ENCODE data around the gene RNF39.
"Not testable (repeated sequence)": the region's sequence is repeated elsewhere in the genome, so short reads cannot be mapped to it uniquely, and the experiment has no call there.

Gene RNF39

DNA sequence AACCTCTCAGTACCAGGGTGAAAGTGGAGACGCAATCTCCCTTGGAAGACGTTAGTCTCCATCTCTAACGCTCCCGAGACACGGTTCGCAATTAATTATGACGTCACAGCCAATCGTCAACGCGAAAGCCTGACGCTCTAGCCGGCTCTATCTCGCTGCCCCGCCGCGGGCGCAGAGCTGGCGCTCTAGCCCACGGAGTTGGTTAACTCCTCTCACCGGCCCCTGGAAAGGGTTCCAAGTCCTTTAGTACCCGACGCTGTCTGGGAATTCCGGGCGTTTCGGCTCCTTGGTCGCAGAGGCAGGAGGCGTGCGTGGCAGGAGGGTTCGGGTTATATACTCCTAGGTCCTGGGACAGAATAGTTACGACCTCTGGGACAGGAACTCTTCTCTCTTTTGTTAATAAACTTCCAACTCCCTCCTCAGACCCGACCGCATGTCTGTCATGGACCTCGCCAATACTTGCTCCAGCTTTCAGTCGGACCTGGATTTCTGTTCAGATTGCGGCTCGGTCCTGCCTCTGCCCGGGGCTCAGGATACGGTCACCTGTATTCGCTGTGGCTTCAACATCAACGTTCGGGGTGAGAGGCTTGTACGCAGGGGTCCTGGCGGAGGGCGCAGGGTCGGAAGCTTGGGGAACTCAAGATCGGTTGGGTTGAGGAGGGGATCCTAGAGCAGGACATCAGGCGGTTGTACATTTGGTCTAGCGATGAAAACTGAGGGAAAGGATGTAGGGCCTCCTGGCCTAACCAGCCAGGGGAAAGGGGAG, 14.3 kb downstream of the RNF39 start, which contains the start of gene POLR1H:
POLR1H (plus strand) TSS at position 174 of the 766 bp plus-strand sequence; CDS start at position 434, 260 bp downstream.
- peak; percentile 97 for DNase-seq (ENCODE audit: low spot score)

- peak; percentile 53 for DNase-seq (ENCODE audit: low spot score)
Observed at GRCh38 chr6:30060606-30061091, 14.9 kb downstream of the RNF39 start.

- no peak for DNase-seq (ENCODE audit: low spot score)
Observed at GRCh38 chr6:30055513-30055912, 20.1 kb downstream of the RNF39 start.

DNA sequence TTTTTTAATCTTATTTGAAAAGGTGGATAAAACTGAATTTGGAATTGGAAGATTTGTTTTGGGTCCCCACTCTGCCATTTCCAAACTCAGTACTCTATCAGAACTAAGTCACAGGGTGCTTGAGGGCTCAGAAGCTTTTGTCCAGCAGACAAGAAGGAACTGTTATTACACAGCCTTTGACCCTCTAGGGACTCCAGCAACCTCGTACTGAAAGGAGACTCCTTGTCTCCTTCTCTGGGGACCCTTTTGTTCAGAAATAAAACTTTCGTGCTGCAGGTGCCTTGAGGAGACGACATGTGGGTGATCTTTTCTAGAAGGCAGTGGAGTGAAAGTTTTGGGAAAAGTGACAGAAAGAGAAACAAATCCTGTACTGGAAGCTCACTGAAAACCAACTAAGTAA, 21.9 kb downstream of the RNF39 start:
- DNase-seq (ENCODE audit: low spot score) = no peak

- no peak for DNase-seq (ENCODE audit: low spot score)
Observed at GRCh38 chr6:30047220-30047619, 28.3 kb downstream of the RNF39 start.

GRCh38 chr6:30044630-30045029, 30.9 kb downstream of the RNF39 start:
- DNase-seq (ENCODE audit: low spot score) = peak; percentile 82

GRCh38 chr6:30043744-30044143, 31.8 kb downstream of the RNF39 start:
- DNase-seq (ENCODE audit: low spot score) = no peak

- no peak for DNase-seq (ENCODE audit: low spot score)
Observed at GRCh38 chr6:30042914-30043313, 32.7 kb downstream of the RNF39 start.

DNA sequence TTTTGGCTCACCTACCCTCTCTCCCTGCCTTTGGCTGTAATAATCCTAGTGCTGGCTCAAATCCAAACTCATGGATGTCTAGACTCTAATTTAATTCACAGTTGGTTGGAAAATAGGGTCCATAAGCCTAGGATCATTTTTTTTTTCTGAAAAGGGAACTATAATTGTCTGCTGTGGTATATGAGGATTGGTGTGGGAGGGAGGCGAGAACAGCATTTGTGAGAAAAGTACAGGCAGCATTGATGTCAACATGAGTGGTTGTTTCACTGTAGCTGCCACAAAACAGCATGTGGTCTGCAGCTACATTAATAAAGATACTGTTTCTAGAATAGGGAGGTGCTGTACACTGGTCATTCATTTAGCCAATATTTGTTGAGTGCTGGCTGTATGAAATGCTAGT, 33.1 kb downstream of the RNF39 start:
- DNase-seq (ENCODE audit: low spot score) = no peak

DNA sequence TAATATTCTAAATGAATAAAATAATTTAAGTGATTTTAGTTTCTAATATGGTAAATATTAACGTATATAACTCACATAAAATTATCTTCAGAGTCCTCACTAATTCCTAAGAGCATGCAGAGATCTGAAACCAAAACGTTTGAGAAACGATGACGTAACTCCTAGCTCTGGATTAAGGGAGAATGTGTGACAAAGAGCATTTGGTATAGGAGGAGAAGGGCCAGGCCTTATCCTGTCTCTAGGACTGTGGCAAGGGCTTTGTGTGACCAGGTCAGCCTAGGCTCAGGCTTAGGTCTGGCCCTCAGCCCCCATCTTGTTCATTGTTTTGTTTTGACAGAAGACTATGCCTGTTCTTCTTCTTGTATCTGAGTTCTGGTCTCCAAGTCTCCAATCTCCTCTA, 33.7 kb downstream of the RNF39 start:
- no peak for DNase-seq (ENCODE audit: low spot score)

DNA sequence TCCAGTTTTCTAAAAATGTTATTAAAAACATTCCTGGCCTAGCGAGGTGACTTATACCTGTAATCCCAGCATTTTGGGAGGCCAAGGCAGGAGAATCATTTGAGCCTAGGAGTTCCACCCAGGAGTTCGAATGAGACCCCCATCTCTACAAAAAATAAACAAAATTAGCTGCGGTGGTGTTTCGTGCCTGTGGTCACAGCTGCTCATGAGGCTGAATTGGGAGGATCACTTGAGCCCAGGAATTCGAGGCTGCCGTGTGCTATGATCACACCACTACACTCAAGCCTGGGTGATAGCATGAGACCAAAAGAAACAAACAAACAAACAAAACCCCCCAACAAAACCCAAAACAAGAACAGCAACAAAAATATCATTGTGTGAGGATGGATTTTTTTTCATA, 34.3 kb downstream of the RNF39 start:
- no peak for DNase-seq (ENCODE audit: low spot score)

DNA sequence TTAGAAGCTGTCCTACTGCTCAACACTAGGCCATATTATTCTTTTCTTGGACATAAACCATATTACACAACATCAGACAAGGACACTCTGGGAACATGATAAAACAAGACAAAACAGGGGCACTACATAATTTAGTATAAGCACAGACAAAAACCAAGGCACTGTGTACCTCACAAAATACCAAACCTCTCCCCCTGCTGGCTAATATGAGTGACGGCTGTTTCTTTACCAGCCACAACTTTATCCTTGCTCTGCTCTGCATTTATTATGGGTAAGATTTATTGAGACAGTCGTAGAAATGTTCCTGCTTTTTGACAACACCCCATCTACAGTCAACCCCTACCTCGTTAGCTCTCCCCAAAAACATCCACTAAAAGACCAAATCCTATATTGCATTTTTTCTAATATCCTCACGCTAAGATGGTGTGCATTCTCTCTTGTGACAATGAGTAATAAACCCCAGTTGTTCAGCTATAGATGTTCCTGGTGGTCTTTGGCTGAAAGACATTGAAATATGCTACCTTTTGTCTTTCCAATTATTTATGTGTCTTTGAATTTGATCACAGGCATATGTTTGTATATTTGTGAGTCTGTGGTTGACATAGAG, 38.3 kb downstream of the RNF39 start:
- DNase-seq (ENCODE audit: low spot score) = peak; percentile 44

- no peak for DNase-seq (ENCODE audit: low spot score)
Observed at GRCh38 chr6:30035784-30036183, 39.8 kb downstream of the RNF39 start.

DNA sequence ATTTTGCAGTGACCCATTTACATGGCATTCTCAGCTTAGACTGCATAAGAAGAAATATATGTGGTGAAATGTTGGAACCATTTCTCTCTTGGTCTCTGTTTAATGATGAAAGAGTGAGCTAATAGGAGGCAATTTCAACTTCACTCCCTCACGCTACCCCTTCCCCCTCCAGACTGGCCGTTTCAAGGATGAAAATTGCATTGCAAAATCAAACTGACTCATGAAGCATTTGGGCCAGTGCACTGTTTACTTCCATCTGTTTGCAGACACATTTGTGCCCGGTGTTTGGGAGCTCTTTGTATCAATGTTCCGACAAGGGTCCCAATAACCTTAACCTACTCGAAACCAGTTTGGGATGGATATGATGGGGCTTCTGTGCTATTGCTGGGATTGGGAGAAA, 42.1 kb downstream of the RNF39 start:
- DNase-seq (ENCODE audit: low spot score) = peak; percentile 26

DNA sequence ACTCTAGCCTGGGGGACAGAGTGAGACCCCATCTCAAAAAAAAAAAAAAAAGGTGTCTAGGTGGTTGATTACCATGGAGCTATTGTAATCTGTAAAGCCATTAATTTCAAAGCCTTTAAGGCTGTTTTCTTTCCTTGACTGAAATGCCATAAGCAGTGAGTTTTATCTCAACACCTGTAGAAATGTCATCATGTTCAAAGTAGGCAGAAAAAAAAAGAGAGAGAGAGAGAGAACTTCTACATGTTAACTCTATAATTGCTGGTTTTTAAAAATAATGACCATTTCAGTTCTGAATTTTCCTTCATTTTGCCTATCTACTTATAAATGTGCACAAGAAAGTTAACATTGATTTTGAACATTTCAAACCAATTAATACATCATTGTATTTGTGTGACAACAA, 44.2 kb downstream of the RNF39 start:
- DNase-seq (ENCODE audit: low spot score) = no peak

DNA sequence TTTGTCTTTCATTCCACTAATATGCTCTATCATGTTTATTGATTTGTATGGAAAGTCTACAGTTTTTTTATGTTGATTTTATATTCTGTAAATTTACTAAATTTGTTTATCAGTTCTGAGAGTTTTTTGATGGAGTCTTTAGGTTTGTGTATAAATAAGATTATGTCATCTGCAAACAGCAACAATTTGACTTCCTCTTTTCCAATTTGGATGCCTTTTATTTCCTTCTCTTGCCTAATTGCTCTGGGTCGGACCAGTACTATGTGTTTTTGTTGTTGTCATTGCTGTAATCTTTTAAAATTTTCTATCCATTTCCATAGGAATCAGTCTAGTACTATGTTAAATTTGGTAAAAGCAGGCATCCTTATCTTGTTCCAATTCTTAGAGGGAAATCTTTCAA, 46.0 kb downstream of the RNF39 start:
- DNase-seq (ENCODE audit: low spot score) = no peak

- no peak for DNase-seq (ENCODE audit: low spot score)
Observed at GRCh38 chr6:30025186-30025585, 50.4 kb downstream of the RNF39 start.

GRCh38 chr6:30022712-30023111, 52.9 kb downstream of the RNF39 start:
- not testable (repeated sequence) for DNase-seq (ENCODE audit: low spot score)

- no peak for DNase-seq (ENCODE audit: low spot score)
Observed at GRCh38 chr6:30022189-30022588, 53.4 kb downstream of the RNF39 start.

DNA sequence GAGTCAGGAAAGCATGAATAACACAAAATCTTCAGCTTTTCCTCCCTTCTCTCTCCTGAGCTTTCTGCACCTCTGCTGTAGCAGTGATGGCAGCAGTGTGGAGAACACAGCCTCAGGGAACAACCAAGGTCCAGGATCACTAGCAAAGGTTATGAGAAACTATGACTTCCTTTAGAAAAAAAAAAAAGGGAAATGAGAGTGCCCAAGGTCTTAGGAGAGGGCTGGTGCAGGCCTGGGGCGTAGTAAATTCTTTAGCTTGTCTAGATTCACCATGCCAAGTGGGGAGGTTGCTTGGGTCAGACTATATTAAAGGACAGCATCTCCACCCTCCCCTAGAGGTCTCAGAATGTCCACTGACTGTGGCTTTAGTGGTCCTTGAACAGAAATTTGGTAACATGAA, 54.9 kb downstream of the RNF39 start:
- no peak for DNase-seq (ENCODE audit: low spot score)
